CD8-positive, alpha-beta memory T cell (primary cell): ENCODE results near the gene GALNT14. TPM values are rescaled to one million over a fixed set of nuclear protein-coding genes. Genes with fewer than 3 reads are reported as not detected.

Experiments
- CTCF ChIA-PET: fragments of 350-600 bp; sonication (Branson Sonifier 250); formaldehyde crosslinking; loops from one replicate; lab custom pipeline; 2021; ENCODE audit warnings: antibody characterized with exemption; lab: Charles Lee
- POLR2A ChIA-PET: fragments of 350-600 bp; sonication (Branson Sonifier 250); formaldehyde crosslinking; loops from one replicate; lab custom pipeline; 2021; ENCODE audit warnings: antibody characterized with exemption; lab: Charles Lee
- DNase-seq, 5 donors: peaks; one replicate each; pipeline versions ENCODE4 v3.0.0 to v3.0.0-alpha.2; 2020 to 2022; ENCODE audit warnings: mixed read lengths in 1 of 5
- H3K27ac ChIP-seq: one replicate; pipeline ENCODE4 v1.7.0; 2013; ENCODE audit warnings: low read depth, mild to moderate bottlenecking, low read length, moderate library complexity
- H3K27me3 ChIP-seq: 2 replicates; pipeline ENCODE4 v1.7.0; 2013; ENCODE audit warnings: low read length, mild to moderate bottlenecking; ENCODE audit not compliant: insufficient read depth, poor library complexity, severe bottlenecking
- H3K36me3 ChIP-seq: 2 replicates; pipeline ENCODE4 v1.7.0; 2013; ENCODE audit warnings: mild to moderate bottlenecking, low read length, moderate library complexity; ENCODE audit not compliant: insufficient read depth
- H3K4me1 ChIP-seq: 2 replicates; pipeline ENCODE4 v1.7.0; 2013; ENCODE audit warnings: mild to moderate bottlenecking, low read length, moderate library complexity; ENCODE audit not compliant: insufficient read depth
- H3K4me3 ChIP-seq: 2 replicates; pipeline ENCODE4 v1.7.0; 2013; ENCODE audit warnings: mild to moderate bottlenecking, low read length
- H3K9me3 ChIP-seq: 2 replicates; pipeline ENCODE4 v1.7.0; 2013; ENCODE audit warnings: mild to moderate bottlenecking, low read length
- H3K27ac Mint-ChIP-seq, 8 donors: one replicate each; pipeline ENCODE4 v1.8.0; 2020 to 2021; ENCODE audit warnings: mixed read lengths in 8 of 8, mild to moderate bottlenecking in 6 of 8, inconsistent platforms in 3 of 8, moderate library complexity in 3 of 8
- H3K27me3 Mint-ChIP-seq, 2 donors: one replicate each; pipeline ENCODE4 v1.8.0; 2020 to 2021; ENCODE audit warnings: mixed read lengths in 2 of 2, mild to moderate bottlenecking in 1 of 2, moderate library complexity in 1 of 2
- H3K36me3 Mint-ChIP-seq, 3 donors: one replicate each; pipeline ENCODE4 v1.8.0; 2020 to 2021; ENCODE audit warnings: mixed read lengths in 3 of 3, inconsistent platforms in 1 of 3, mild to moderate bottlenecking in 1 of 3
- H3K4me1 Mint-ChIP-seq, 3 donors: one replicate each; pipeline ENCODE4 v1.8.0; 2020 to 2021; ENCODE audit warnings: mixed read lengths in 3 of 3, inconsistent platforms in 1 of 3, mild to moderate bottlenecking in 1 of 3
- H3K4me3 Mint-ChIP-seq, 7 donors: one replicate each; pipeline ENCODE4 v1.8.0; 2020 to 2021; ENCODE audit warnings: mixed read lengths in 7 of 7, mild to moderate bottlenecking in 6 of 7, moderate library complexity in 4 of 7, inconsistent platforms in 2 of 7
- H3K9me3 Mint-ChIP-seq, 5 donors: one replicate each; pipeline ENCODE4 v1.8.0; 2020 to 2022; ENCODE audit warnings: mixed read lengths in 5 of 5, mild to moderate bottlenecking in 3 of 5, moderate library complexity in 2 of 5, inconsistent platforms in 1 of 5
- polyA plus RNA-seq: library from polyadenylated mRNA; unstranded; fragments of 300-500 nt; fragmentation: Illumina TruSeq; gene quantifications from one replicate; pipeline ENCODE4 v1.2.3, GENCODE V29; 2021
- total RNA-seq, 2 experiments: library from RNA; stranded (reverse); gene quantifications; one replicate each; pipeline ENCODE4 v1.2.3, GENCODE V29; 2021

Gene GALNT14
- total and polyA plus RNA-seq, 3 experiments from 2014 or later, result 0.62 to 0.74 TPM; not detected in 1

GRCh38 chr2:31054842-31055388, 83.3 kb downstream of the GALNT14 start:
- Mint-ChIP-seq H3K4me3 (no peak overlapping the region), H3K27me3 (peaks cover 0 to 17% of the 10 kb centered on the region in 2 donors), H3K27ac (no peak overlapping the region), H3K4me1 (no peaks in the 10 kb centered on the region), H3K36me3 (no peaks in the 10 kb centered on the region), H3K9me3 (peaks cover 0 to 2% (median 0%) of the 10 kb centered on the region in 5 donors)
- H3K27ac ChIP-seq, result no peak overlapping the region
- ChIA-PET POLR2A (no interaction called here), CTCF (no interaction called here)
- no peaks in the 10 kb centered on the region for H3K4me1 ChIP-seq
- H3K4me3 ChIP-seq, result no peak overlapping the region
- DNase-seq, result no peak
- no peaks in the 10 kb centered on the region for H3K36me3 ChIP-seq
- no peaks in the 10 kb centered on the region for H3K9me3 ChIP-seq
- no peaks in the 10 kb centered on the region for H3K27me3 ChIP-seq

GRCh38 chr2:31053929-31054782, 84.1 kb downstream of the GALNT14 start:
- Histone ChIP-seq H3K36me3 (no peaks in the 10 kb centered on the region), H3K27ac (no peak overlapping the region), H3K4me1 (no peaks in the 10 kb centered on the region), H3K4me3 (no peak overlapping the region), H3K27me3 (no peaks in the 10 kb centered on the region), H3K9me3 (no peaks in the 10 kb centered on the region)
- ChIA-PET POLR2A (no interaction called here), CTCF (no interaction called here)
- peaks cover 0 to 2% (median 0%) of the 10 kb centered on the region in 5 donors for H3K9me3 Mint-ChIP-seq
- H3K4me3 Mint-ChIP-seq, result no peak overlapping the region
- no peaks in the 10 kb centered on the region for H3K36me3 Mint-ChIP-seq
- no peak for DNase-seq
- H3K27ac Mint-ChIP-seq, result no peak overlapping the region
- no peaks in the 10 kb centered on the region for H3K4me1 Mint-ChIP-seq
- peaks cover 2 to 19% of the 10 kb centered on the region in 2 donors for H3K27me3 Mint-ChIP-seq

GRCh38 chr2:31052284-31052683, 86.0 kb downstream of the GALNT14 start:
- no peaks in the 10 kb centered on the region for H3K4me1 Mint-ChIP-seq
- peaks cover 0 to 2% (median 0%) of the 10 kb centered on the region in 5 donors for H3K9me3 Mint-ChIP-seq
- ChIA-PET CTCF (no interaction called here), POLR2A (no interaction called here)
- no peak overlapping the region for H3K27ac Mint-ChIP-seq
- Histone ChIP-seq H3K4me3 (no peak overlapping the region), H3K9me3 (no peaks in the 10 kb centered on the region), H3K36me3 (no peaks in the 10 kb centered on the region), H3K4me1 (no peaks in the 10 kb centered on the region), H3K27ac (no peak overlapping the region), H3K27me3 (no peaks in the 10 kb centered on the region)
- DNase-seq, result no peak
- no peaks in the 10 kb centered on the region for H3K36me3 Mint-ChIP-seq
- H3K27me3 Mint-ChIP-seq, result peaks cover 6 to 27% of the 10 kb centered on the region in 2 donors
- H3K4me3 Mint-ChIP-seq, result no peak overlapping the region

- Mint-ChIP-seq H3K36me3 (no peaks in the 10 kb centered on the region), H3K27ac (no peak overlapping the region), H3K4me3 (no peak overlapping the region), H3K27me3 (peaks cover 6 to 22% of the 10 kb centered on the region in 2 donors), H3K4me1 (no peaks in the 10 kb centered on the region), H3K9me3 (peaks cover 0 to 1% (median 0%) of the 10 kb centered on the region in 5 donors)
- no peak overlapping the region for H3K27ac ChIP-seq
- ChIA-PET CTCF (no interaction called here), POLR2A (no interaction called here)
- no peak overlapping the region for H3K4me3 ChIP-seq
- DNase-seq, result no peak
- H3K27me3 ChIP-seq, result no peaks in the 10 kb centered on the region
- no peaks in the 10 kb centered on the region for H3K4me1 ChIP-seq
- no peaks in the 10 kb centered on the region for H3K9me3 ChIP-seq
- no peaks in the 10 kb centered on the region for H3K36me3 ChIP-seq
Measured at GRCh38 chr2:31051258-31052140, 86.7 kb downstream of the GALNT14 start.

- DNase-seq, result no peak
- Mint-ChIP-seq H3K4me1 (no peaks in the 10 kb centered on the region), H3K27ac (no peak overlapping the region), H3K36me3 (no peaks in the 10 kb centered on the region), H3K9me3 (peaks cover 0 to 1% (median 0%) of the 10 kb centered on the region in 5 donors), H3K4me3 (no peak overlapping the region), H3K27me3 (peaks cover 6 to 22% of the 10 kb centered on the region in 2 donors)
- ChIA-PET CTCF (no interaction called here), POLR2A (no interaction called here)
- Histone ChIP-seq H3K4me1 (no peaks in the 10 kb centered on the region), H3K9me3 (no peaks in the 10 kb centered on the region), H3K36me3 (no peaks in the 10 kb centered on the region), H3K4me3 (no peak overlapping the region), H3K27ac (no peak overlapping the region), H3K27me3 (no peaks in the 10 kb centered on the region)
Measured at GRCh38 chr2:31049916-31050588, 88.2 kb downstream of the GALNT14 start.

- POLR2A ChIA-PET, result no interaction called here
Measured at GRCh38 chr2:31049264-31049663, 89.0 kb downstream of the GALNT14 start.

GRCh38 chr2:31047599-31047998, 90.6 kb downstream of the GALNT14 start:
- Mint-ChIP-seq H3K4me1 (no peaks in the 10 kb centered on the region), H3K9me3 (peaks cover 0 to 1% (median 0%) of the 10 kb centered on the region in 5 donors), H3K4me3 (no peak overlapping the region), H3K27me3 (peaks cover 6 to 17% of the 10 kb centered on the region in 2 donors), H3K27ac (no peak overlapping the region), H3K36me3 (no peaks in the 10 kb centered on the region)
- POLR2A ChIA-PET, result no interaction called here
- Histone ChIP-seq H3K9me3 (no peaks in the 10 kb centered on the region), H3K4me1 (no peaks in the 10 kb centered on the region), H3K36me3 (no peaks in the 10 kb centered on the region), H3K27me3 (no peaks in the 10 kb centered on the region), H3K4me3 (no peak overlapping the region), H3K27ac (no peak overlapping the region)
- CTCF ChIA-PET, result no interaction called here
- no peak for DNase-seq

More at GRCh38 chr2:31049264-31049663, 89.0 kb downstream of the GALNT14 start:
- H3K36me3 ChIP-seq, result no peaks in the 10 kb centered on the region
- H3K27me3 ChIP-seq, result no peaks in the 10 kb centered on the region
- Mint-ChIP-seq H3K4me3 (no peak overlapping the region), H3K27ac (no peak overlapping the region), H3K4me1 (no peaks in the 10 kb centered on the region), H3K27me3 (peaks cover 6 to 20% of the 10 kb centered on the region in 2 donors), H3K36me3 (no peaks in the 10 kb centered on the region), H3K9me3 (peaks cover 0 to 1% (median 0%) of the 10 kb centered on the region in 5 donors)
- no peaks in the 10 kb centered on the region for H3K4me1 ChIP-seq
- no peak overlapping the region for H3K4me3 ChIP-seq
- no peak for DNase-seq
- CTCF ChIA-PET, result no interaction called here
- H3K27ac ChIP-seq, result no peak overlapping the region
- no peaks in the 10 kb centered on the region for H3K9me3 ChIP-seq
